Measurements from ENCODE around the gene ZBTB17. TPM values are rescaled to one million over a fixed set of nuclear protein-coding genes. Genes with fewer than 3 reads are reported as not detected.

ZBTB17 gene
- total RNA-seq, 2 donors from 2014 or later, result 28.2 to 50.8 TPM

DNA sequence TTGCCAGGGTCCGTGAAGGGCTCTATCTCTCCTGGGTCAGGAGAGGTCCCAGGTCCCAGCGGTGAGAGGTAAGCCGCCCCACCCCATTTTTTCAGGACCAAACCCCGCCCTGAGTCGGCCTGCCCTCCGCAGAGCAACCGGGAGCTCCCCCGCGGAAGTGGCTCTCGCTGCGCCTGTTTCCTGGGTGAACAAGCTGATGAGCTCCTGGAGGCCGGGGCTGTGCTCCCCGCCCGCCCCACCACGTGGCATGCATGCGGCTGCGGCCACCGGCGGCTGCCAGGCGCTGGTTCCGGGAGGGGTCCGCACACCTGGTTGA, 32.0 kb downstream of the ZBTB17 start:
- intact Hi-C loops (cut with DNase I), result no loop called here
- Histone ChIP-seq H3K9me3 (no peaks in the 10 kb centered on the region), H3K27ac (no peak overlapping the region), H3K4me1 (replicated peaks) (no peaks in the 10 kb centered on the region), H3K36me3 (peaks cover 13 to 33% of the 10 kb centered on the region in 2 donors), H3K27me3 (replicated peaks; ENCODE audit: insufficient read depth) (no peaks in the 10 kb centered on the region), H3K4me3 (no peak overlapping the region)
- no peak for DNase-seq (ENCODE audit: low spot score)
- TF ChIP-seq, protein P1, sequence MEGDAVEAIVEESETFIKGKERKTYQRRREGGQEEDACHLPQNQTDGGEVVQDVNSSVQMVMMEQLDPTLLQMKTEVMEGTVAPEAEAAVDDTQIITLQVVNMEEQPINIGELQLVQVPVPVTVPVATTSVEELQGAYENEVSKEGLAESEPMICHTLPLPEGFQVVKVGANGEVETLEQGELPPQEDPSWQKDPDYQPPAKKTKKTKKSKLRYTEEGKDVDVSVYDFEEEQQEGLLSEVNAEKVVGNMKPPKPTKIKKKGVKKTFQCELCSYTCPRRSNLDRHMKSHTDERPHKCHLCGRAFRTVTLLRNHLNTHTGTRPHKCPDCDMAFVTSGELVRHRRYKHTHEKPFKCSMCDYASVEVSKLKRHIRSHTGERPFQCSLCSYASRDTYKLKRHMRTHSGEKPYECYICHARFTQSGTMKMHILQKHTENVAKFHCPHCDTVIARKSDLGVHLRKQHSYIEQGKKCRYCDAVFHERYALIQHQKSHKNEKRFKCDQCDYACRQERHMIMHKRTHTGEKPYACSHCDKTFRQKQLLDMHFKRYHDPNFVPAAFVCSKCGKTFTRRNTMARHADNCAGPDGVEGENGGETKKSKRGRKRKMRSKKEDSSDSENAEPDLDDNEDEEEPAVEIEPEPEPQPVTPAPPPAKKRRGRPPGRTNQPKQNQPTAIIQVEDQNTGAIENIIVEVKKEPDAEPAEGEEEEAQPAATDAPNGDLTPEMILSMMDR (IDR thresholded peaks at IDR 0.05), result no peak
- TF ChIP-seq POLR2A (IDR thresholded peaks at IDR 0.05), result no peak
- TF ChIP-seq POLR2AphosphoS5 (IDR thresholded peaks at IDR 0.05), result no peak
- WGBS, result 89% methylated on average over 20 of the region's 22 CpGs

DNA sequence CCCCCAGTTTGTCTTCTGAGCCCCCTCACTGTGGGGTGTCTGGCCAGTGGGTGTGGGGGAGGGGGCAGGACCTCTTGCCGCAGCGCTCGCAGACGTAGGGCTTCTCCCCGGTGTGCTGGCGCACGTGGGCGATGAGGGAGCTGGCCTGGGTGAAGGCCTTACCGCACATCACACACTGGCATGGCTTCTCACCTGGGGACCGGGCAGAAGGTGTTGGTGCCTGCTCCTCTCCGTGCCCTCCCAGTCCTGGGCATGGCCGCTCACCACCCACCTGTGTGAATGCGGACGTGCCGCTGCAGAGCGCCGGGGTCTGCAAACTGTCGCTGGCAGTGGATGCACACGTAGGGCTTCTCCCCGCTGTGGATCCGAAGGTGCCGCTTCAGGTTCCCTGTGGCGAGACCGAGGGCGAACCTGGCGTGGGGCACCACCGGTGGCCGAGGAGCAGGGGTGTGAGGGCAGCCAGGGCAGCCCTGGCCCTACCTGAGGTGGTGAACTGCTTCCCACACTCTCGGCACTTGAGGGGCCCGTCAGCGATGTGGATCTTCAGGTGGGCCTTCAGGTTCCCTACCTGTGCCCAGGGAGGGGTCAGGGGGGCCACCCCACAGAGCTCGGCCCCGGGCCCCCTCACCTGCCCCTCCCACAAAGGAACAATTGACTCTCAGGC, 32.4 kb downstream of the ZBTB17 start:
- Histone ChIP-seq H3K27ac (no peak overlapping the region), H3K9me3 (no peaks in the 10 kb centered on the region), H3K27me3 (replicated peaks; ENCODE audit: insufficient read depth) (no peaks in the 10 kb centered on the region), H3K4me3 (no peak overlapping the region), H3K36me3 (peaks cover 13 to 33% of the 10 kb centered on the region in 2 donors), H3K4me1 (replicated peaks) (no peaks in the 10 kb centered on the region)
- DNase-seq (ENCODE audit: low spot score), result no peak
- TF ChIP-seq POLR2A (IDR thresholded peaks at IDR 0.05) (no peak), POLR2AphosphoS5 (IDR thresholded peaks at IDR 0.05) (no peak)
- TF ChIP-seq, protein P1 (IDR thresholded peaks at IDR 0.05), result no peak
- WGBS, result 94% methylated on average over 28 of the region's 33 CpGs
- intact Hi-C loops (cut with DNase I), result no loop called here

DNA sequence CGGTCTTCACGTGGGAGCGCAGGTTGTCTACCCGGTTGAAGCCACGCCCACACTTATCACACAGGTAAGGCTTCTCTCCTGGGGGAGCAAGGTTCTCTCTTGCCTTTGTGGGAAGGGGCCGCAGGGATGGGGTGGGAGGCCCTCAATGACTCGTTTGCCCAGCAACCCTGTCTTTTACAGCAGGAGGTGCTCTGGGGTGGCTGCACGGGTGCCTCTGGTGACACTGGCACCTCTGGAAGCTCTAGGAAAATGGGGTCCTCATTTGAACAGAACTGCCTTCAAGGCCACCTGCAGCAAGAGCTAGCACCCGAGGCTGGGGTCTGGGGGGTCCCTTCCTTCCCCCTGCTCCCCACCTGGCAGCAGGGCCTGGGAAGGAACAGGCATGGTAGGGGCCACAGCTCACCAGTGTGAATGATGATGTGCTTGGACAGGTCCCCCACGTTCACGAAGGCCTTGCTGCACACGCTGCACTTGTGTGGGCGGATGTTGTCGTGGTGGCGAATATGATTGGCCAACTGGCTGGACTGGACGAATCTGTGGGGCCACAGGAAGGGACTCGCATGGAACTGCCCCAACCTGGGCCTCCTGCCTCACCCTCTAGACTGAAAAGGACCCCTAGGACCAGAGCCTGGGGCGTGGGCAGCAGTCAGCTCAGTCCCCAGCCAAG, 33.1 kb downstream of the ZBTB17 start:
- DNase-seq (ENCODE audit: low spot score), result no peak
- H3K4me1 ChIP-seq (replicated peaks), result no peaks in the 10 kb centered on the region
- no peaks in the 10 kb centered on the region for H3K9me3 ChIP-seq
- no peak overlapping the region for H3K27ac ChIP-seq
- intact Hi-C loops (cut with DNase I), result no loop called here
- TF ChIP-seq POLR2AphosphoS5 (IDR thresholded peaks at IDR 0.05) (no peak), POLR2A (IDR thresholded peaks at IDR 0.05) (no peak)
- TF ChIP-seq, protein P1 (IDR thresholded peaks at IDR 0.05), result no peak
- no peaks in the 10 kb centered on the region for H3K27me3 ChIP-seq (replicated peaks; ENCODE audit: insufficient read depth)
- 67% methylated on average over 15 of the region's 18 CpGs for WGBS
- no peak overlapping the region for H3K4me3 ChIP-seq
- peaks cover 13 to 33% of the 10 kb centered on the region in 2 donors for H3K36me3 ChIP-seq

DNA sequence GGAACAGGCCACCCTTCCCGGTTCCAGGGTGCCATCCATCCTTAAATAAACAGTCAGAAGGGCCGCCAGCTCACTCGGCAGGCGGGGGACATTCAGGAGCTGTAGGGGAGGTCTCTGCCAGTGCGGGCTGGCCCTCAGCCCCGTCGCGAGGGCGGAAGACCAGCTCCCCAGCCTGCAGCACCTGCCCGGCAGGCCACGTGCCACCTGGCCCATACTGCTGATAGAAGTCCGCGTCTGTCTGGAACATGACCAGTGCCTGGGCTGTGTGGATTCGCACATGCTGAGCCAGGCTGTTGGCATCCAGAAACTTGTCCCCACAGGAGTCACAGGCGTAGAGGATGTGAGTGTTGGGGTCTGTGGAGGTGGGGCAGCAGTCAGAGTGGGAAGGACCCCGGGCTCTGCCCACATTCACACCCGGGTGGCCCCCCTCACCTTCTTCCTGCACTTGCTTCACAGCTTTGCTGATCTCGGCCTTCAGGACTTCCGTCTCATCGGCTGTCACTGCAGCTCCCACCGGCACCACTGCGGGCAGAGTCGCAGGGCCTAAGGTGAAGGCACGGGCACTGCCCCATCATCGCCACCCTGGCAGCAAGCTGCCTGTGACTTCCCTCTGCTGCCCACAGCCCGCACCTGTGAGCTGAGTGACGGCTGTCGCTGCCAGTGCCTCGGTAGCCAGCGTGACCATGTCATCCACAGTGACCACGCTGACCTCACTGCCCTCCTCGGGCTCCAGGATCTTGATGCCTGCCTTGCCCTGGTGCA, 33.8 kb downstream of the ZBTB17 start:
- DNase-seq (ENCODE audit: low spot score), result no peak
- intact Hi-C loops (cut with DNase I), result no loop called here
- TF ChIP-seq POLR2A (IDR thresholded peaks at IDR 0.05), result no peak
- TF ChIP-seq, protein P1 (IDR thresholded peaks at IDR 0.05), result no peak
- no peak for TF ChIP-seq POLR2AphosphoS5 (IDR thresholded peaks at IDR 0.05)
- Histone ChIP-seq H3K36me3 (peaks cover 13 to 33% of the 10 kb centered on the region in 2 donors), H3K9me3 (no peaks in the 10 kb centered on the region), H3K4me1 (replicated peaks) (no peaks in the 10 kb centered on the region), H3K27ac (no peak overlapping the region), H3K4me3 (no peak overlapping the region), H3K27me3 (replicated peaks; ENCODE audit: insufficient read depth) (no peaks in the 10 kb centered on the region)
- WGBS, result 62% methylated on average over 32 of the region's 32 CpGs

All from prostate gland (tissue), 2 donors.